ENCODE measurements around the gene GPSM3. TPM values are rescaled to one million over a fixed set of nuclear protein-coding genes. Genes with fewer than 3 reads are reported as not detected.
"Not testable (repeated sequence)": the region's sequence is repeated elsewhere in the genome, so short reads cannot be mapped to it uniquely, and the experiment has no call there.

GPSM3 gene
- total RNA-seq, 1 experiment from 2014 or later, result 3.6 TPM

- Histone ChIP-seq H3K9me3 (replicated peaks) (no peaks in the 10 kb centered on the region), H3K27ac (peak overlapping the region; percentile 62), H3K27me3 (no peaks in the 10 kb centered on the region), H3K4me1 (peaks cover 6% of the 10 kb centered on the region), H3K36me3 (no peaks in the 10 kb centered on the region), H3K4me3 (peak overlapping the region; percentile 50)
- DNase-seq, result peak in 1 of 2 experiments; percentile 54
Observed at GRCh38 chr6:32194825-32195651, 2.6 kb upstream of the GPSM3 start.

- H3K4me3 ChIP-seq, result no peak overlapping the region
- H3K27ac ChIP-seq, result no peak overlapping the region
- no peak for DNase-seq
- no peaks in the 10 kb centered on the region for H3K27me3 ChIP-seq
- H3K9me3 ChIP-seq (replicated peaks), result no peaks in the 10 kb centered on the region
- H3K4me1 ChIP-seq, result peaks cover 6% of the 10 kb centered on the region
- H3K36me3 ChIP-seq, result no peaks in the 10 kb centered on the region
Observed at GRCh38 chr6:32194388-32194787, 1.9 kb upstream of the GPSM3 start.

GRCh38 chr6:32193096-32193495 lies 653 bp upstream of the GPSM3 start:
- H3K36me3 ChIP-seq; H3K27me3 ChIP-seq; H3K9me3 ChIP-seq (replicated peaks); DNase-seq; H3K27ac ChIP-seq; H3K4me3 ChIP-seq: not testable (repeated sequence)
- peaks cover 10% of the 10 kb centered on the region for H3K4me1 ChIP-seq

- H3K36me3 ChIP-seq, result no peaks in the 10 kb centered on the region
- H3K4me1 ChIP-seq, result peaks cover 10% of the 10 kb centered on the region
- no peaks in the 10 kb centered on the region for H3K9me3 ChIP-seq (replicated peaks)
- H3K27ac ChIP-seq, result no peak overlapping the region
- no peak overlapping the region for H3K4me3 ChIP-seq
- DNase-seq, result no peak
- H3K27me3 ChIP-seq, result no peaks in the 10 kb centered on the region
Observed at GRCh38 chr6:32191696-32192607, 491 bp downstream of the GPSM3 start.

GRCh38 chr6:32190911-32191677 lies 1.3 kb downstream of the GPSM3 start:
- DNase-seq, result no peak
- H3K4me1 ChIP-seq, result peaks cover 10% of the 10 kb centered on the region
- no peak overlapping the region for H3K4me3 ChIP-seq

GRCh38 chr6:32190054-32190851 lies 2.2 kb downstream of the GPSM3 start, which contains the start of gene PBX2:
Gene PBX2 (minus strand): TSS chr6:32190202. CDS start chr6:32189915, 287 bp downstream.
- Histone ChIP-seq H3K4me3 (peak within 1 kb of the TSS; percentile 68), H3K27ac (peak within 1 kb of the TSS; percentile 60), H3K27me3 (no peaks in the 10 kb centered on the region), H3K4me1 (peaks cover 10% of the 10 kb centered on the region), H3K36me3 (peaks cover 4% of the 10 kb centered on the region; the same call in 1 of the 2 replicates), H3K9me3 (replicated peaks) (no peaks in the 10 kb centered on the region)
- peak; percentile 87 to 88 for DNase-seq

More at GRCh38 chr6:32190911-32191677, 1.3 kb downstream of the GPSM3 start:
- no peaks in the 10 kb centered on the region for H3K27me3 ChIP-seq
- no peaks in the 10 kb centered on the region for H3K9me3 ChIP-seq (replicated peaks)
- H3K36me3 ChIP-seq, result peaks cover 4% of the 10 kb centered on the region; the same call in 1 of the 2 replicates
- no peak overlapping the region for H3K27ac ChIP-seq

- no peaks in the 10 kb centered on the region for H3K9me3 ChIP-seq (replicated peaks)
- peaks cover 10% of the 10 kb centered on the region for H3K4me1 ChIP-seq
- no peak for DNase-seq
- peaks cover 4% of the 10 kb centered on the region; the same call in 1 of the 2 replicates for H3K36me3 ChIP-seq
- H3K27me3 ChIP-seq, result no peaks in the 10 kb centered on the region
- peak overlapping the region; percentile 68 for H3K4me3 ChIP-seq
- peak overlapping the region; percentile 60; the same call in 1 of the 2 replicates for H3K27ac ChIP-seq
Observed at GRCh38 chr6:32189742-32190053, 2.7 kb downstream of the GPSM3 start.

GRCh38 chr6:32189069-32189741 lies 3.2 kb downstream of the GPSM3 start:
- Histone ChIP-seq H3K36me3 (peaks cover 4% of the 10 kb centered on the region; the same call in 1 of the 2 replicates), H3K4me3 (peak overlapping the region; percentile 68), H3K27me3 (no peaks in the 10 kb centered on the region), H3K9me3 (replicated peaks) (no peaks in the 10 kb centered on the region), H3K4me1 (peaks cover 10% of the 10 kb centered on the region), H3K27ac (peak overlapping the region; percentile 60; the same call in 1 of the 2 replicates)
- DNase-seq, result no peak

GRCh38 chr6:32188381-32189068 lies 3.9 kb downstream of the GPSM3 start:
- H3K9me3 ChIP-seq (replicated peaks), result no peaks in the 10 kb centered on the region
- H3K27ac ChIP-seq, result no peak overlapping the region
- peaks cover 10% of the 10 kb centered on the region for H3K4me1 ChIP-seq
- H3K36me3 ChIP-seq, result peaks cover 4% of the 10 kb centered on the region; the same call in 1 of the 2 replicates
- peak overlapping the region; percentile 68 for H3K4me3 ChIP-seq
- peak; percentile 25 to 29 for DNase-seq
- H3K27me3 ChIP-seq, result no peaks in the 10 kb centered on the region

- peak overlapping the region; percentile 68; the same call in 1 of the 2 replicates for H3K4me3 ChIP-seq
- H3K4me1 ChIP-seq, result not testable (repeated sequence)
Observed at GRCh38 chr6:32187725-32188380, 4.6 kb downstream of the GPSM3 start.

GRCh38 chr6:32187009-32187709 lies 5.3 kb downstream of the GPSM3 start:
- no peaks in the 10 kb centered on the region for H3K9me3 ChIP-seq (replicated peaks)
- no peak for DNase-seq
- H3K4me3 ChIP-seq, result no peak overlapping the region
- no peaks in the 10 kb centered on the region for H3K27me3 ChIP-seq
- H3K4me1 ChIP-seq, result peaks cover 7% of the 10 kb centered on the region; the same call in 1 of the 2 replicates
- no peak overlapping the region for H3K27ac ChIP-seq
- H3K36me3 ChIP-seq, result peaks cover 4% of the 10 kb centered on the region; the same call in 1 of the 2 replicates

More at GRCh38 chr6:32187725-32188380, 4.6 kb downstream of the GPSM3 start:
- not testable (repeated sequence) for H3K36me3 ChIP-seq; DNase-seq; H3K27me3 ChIP-seq; H3K9me3 ChIP-seq (replicated peaks); H3K27ac ChIP-seq

Data from SJCRH30 (cell line).